GM21447 (cell line): ENCODE data around the gene SLC38A10.

Source experiments
- ATAC-seq: cut with Tn5 transposase; IDR thresholded peaks from one replicate; pipeline ENCODE4 v1.9.1; 2021; ENCODE audit not compliant: unreplicated experiment

SLC38A10 gene

DNA sequence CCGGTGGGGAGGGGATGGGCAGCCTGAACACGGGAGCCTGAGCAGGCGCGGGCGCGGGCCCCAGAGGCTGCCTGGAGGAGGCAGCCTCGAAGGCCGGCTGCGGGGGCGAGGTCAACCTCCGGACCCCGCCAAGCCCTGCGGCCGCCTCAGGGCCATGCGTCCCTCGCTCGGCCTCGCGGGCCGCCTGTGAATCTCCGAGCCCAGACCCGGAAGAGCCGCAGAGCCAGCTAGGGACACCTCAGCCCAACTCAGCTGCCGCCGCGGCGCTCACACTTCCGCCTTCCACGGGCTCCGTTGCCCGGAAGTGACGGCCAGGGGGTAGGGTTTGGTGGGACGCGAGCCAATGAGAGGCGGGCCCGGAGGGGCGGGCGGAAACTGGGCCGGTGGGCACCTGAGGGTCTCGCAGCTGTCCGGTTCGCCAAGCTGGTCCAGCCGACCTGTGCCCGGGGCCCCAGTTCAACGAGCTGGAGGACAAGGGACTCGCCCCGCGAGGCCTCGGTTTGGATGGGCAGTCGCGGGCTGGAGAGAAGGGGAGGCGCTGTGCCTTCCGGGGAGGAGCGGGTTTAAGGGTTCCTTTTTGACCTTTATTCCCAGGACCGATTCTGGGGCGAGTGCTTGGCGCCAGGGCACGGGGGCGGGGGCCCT is at the start of gene SLC38A10:
TSS of gene SLC38A10 (minus strand) at position 277 of the 645 bp plus-strand sequence. CDS start 386 bp downstream, outside the sequence.
- ATAC-seq, result peak; percentile 82

DNA sequence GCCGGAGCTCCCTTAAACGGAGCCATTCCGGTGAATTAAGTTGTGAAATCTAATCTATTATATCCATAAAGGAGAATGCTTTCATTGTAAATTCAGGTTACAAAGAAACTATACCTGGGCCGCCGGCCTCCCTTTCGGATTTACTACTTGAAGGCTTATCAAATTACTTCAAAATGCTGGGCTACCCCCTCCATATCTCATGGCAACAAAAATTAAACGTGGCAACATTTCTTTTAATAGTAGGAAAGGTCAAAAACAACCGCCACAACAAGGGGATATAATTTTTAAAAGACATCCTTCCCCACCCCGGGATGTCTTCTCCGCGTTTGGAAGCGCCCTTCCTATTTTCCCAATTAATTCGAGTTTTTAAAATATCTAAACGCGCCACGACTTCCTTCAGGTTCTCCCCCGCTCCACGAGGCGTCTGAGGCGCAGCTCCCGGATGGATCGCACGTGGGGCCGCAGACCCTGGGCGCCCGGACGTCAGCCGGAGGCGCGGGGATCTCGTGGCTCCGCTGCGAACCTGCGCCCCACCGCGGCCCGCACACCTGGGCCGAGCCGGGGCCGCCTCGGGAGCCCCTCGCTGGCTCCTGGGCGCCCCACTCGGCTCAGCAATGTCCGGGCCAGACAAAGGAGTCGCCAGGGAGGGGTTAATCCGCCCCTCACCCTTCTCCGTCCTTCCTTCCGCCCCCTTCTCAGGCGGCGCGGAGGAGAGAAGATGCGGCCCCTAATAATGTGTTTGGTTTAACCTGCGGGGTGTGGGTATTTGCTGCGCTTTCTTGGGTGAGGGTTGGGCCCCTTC is 47.4 kb upstream of the SLC38A10 start:
- no peak for ATAC-seq

DNA sequence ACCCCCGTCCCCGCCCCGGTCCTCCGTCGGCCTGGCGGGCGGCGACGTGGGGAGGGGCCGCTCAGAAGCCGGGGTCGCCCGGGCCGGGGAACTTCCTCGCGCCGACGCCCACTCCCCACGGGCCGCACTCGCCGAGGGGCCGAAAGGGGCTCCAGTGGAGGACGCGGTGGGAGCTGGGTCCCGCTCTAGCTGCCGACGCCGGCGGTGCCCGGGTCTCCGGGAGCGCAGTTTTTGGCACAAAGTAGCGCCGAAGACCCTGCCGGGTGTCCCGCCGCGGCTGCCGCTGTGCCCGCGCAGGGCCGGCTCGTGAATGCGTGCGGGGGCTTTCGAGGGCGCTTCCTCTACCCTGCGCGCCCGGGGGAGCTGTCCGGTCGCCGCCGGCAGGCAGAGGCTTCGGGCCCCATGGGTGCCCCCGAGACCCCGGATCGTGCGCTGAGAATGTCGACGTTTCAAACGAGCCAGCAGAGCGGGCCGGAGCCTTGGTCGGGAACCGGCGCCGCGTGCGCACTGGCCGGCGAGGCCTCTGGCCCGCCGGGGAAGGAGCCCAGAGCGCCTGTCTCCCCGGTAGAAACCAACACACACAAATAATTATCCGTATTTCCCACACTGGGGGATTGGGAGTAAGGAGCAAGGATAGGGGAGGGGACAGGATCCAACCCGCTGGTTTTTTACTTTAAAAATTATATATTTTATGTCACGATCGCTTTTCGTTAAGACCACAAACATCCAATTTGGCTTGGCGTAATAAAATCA is 46.6 kb upstream of the SLC38A10 start:
- ATAC-seq, result no peak

DNA sequence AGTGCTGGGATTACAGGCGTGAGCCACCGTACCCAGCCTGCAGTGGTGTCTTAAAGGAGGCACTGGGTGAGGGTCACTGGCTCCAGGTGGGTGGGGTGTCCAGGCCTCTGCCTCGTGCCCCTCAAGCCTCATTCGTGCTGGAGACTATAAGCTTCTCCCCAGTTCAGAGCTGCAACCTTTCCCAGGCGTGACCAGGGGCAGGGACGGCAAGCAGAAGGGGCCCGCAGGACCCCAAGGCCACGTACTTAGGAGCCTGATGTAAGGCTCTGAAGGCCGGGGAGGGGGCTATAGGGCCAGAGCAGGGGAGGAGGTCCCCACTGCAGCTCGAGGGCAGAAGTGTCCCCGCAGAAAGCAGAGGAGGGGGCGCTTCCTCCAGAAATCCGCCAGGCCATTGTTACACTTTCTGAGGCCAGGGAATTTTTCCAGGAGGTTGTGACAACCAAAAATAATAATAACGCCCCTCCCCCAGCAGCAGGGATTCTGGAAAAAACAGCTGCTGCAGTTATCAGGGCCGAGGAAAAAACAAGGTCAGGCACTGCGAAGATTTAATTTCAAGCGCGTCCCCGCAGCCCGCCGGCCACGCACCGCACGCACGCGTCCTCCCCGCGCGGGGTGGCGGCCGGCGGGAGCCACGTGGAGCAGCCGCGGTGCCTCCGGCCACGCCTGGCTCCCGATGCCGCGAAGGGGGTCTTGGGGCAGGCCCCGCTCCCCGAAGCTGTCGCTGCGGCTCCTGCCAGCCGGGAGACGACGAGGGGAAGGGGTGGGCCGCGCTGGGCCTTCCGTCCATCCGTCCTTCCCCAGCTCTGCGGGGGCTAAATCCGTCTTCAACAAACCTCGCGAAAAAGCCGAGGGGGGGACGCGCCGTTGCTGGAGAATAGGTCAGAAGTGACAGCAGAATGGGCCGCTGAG is 45.8 kb upstream of the SLC38A10 start:
- no peak for ATAC-seq

DNA sequence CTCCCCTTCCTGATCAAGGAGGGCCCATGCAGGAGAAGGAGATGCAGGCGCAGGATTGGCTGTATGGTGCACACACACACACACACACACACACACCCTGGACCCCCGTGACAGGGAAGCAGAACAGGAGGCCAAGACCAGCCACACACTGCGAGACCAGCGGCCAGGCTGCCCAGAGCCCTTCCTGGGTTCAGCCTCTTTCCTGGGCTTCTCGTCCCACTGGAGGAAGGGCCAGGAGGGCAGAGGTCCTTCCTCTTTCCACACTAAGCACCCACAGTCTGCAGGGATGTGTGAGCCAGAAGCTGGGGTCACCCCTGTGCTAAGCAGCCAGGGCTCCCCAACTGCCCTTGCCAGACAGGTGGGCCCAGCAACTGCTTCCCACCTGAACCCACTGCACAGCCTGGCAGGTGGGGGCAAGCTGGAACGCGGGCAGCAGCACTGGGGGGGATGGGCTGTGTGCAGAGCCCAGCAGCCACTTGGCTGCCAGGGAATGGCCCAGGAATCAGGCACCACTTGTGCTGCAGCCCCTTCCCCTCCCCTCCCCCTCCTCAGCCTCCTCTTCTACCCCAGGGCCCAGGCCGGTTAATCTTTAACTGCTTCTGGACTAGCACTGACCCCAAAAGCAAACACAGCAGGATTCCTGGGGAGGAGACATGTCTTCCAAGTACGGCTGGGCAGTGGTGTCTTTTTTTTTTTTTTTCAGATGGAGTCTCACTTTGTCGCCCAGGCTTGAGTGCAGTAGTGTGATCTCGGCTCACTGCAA is 44.6 kb upstream of the SLC38A10 start:
- no peak for ATAC-seq

DNA sequence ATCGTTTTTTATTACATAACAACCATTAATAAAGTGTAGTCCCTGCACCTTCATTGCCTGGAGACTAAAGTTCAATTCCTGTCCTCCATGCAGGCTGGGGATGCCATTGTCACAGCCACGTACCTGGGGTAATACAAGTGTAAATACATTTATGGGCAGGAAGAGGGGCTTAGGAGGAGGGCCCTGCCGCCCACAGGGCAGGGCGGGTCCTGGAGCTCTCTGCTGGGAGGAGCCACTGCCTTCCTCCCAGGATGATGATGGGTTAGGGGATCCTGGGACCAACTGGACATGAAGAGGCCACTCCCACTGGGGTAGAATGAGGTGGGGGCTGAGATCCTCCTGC is 44.1 kb upstream of the SLC38A10 start:
- ATAC-seq, result no peak

DNA sequence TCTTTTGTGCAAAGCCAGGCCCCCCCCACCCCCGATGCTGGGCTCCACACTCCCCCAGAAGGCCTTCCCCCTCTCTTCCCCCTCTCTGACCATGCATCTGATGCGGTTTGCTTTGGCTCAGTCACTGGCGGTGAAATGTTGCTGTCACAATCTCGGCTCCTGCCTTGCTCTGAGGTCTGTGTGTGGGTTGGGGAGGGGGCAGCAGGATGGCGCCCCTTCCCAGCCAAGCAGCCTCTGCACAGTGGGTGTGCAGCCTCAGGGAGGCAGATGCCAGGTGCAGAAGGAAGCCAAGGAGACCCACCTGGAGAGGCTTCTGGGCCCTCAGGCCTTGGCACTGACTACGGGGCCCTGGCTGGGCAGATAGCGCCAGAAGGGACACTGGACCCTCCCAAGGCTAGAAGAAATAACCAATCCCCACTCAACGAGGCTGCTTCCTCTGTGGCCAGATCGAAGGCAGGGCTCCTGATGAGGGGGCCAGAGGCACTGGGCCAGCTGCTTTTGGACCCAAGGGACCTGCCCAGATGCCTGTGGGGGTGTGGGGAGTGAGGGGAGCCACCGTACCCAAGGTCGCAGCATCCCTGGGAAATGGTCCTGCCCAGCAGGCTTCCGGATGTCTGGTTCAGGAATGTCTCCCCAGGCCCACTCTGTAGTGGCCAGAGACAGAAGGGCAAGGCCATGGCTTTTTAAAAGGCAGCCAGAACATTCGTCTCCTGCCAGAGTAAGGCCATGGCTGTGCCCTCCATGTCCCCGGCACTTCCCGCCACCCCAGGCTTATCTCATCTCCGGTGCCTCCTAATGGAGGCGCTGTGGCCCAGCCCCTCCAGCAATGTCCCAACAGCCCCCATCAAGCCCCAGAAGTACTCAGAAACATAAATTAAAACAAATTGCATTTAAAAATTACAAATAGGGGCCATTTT is 43.4 kb upstream of the SLC38A10 start:
- no peak for ATAC-seq

DNA sequence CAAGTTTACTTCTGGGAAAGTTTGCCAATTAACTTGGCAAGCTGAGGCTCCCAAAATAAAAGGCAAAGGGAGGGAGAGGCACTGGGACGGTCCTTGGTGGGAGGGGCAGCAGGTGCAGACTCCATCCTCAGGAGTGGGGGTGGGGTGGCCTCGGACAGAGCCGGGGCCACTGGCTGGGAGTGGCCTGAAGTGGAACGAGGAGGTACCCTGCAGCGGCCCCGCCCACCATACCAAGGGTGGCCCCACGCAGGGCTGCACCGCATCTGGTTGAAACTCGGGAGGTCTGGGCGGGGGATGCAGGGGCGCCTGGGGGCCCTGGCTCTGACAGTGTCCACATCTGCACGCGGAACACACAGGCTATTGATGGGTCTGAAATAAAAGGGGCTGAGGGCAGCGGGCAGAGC is 42.4 kb upstream of the SLC38A10 start:
- ATAC-seq, result no peak

DNA sequence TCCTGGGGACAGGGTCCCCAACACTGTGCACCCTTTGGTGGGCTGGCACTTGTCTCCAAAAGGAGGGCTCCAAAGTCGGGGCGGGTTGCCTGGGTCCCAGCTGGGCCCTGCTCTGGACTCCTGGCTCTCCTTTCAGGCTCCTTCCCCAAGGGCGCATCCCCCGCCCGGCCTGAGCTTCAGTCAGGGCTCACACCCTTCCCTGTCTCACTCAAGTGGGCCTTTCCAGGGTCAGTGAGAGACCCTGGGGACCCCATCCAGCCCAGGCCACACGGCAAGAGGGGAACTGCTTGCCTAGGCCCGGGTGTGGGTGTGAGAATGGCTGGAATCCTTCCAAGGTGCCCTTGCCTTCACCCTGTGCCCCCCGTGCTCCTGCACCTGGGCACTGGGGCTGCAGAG is 41.8 kb upstream of the SLC38A10 start:
- no peak for ATAC-seq

DNA sequence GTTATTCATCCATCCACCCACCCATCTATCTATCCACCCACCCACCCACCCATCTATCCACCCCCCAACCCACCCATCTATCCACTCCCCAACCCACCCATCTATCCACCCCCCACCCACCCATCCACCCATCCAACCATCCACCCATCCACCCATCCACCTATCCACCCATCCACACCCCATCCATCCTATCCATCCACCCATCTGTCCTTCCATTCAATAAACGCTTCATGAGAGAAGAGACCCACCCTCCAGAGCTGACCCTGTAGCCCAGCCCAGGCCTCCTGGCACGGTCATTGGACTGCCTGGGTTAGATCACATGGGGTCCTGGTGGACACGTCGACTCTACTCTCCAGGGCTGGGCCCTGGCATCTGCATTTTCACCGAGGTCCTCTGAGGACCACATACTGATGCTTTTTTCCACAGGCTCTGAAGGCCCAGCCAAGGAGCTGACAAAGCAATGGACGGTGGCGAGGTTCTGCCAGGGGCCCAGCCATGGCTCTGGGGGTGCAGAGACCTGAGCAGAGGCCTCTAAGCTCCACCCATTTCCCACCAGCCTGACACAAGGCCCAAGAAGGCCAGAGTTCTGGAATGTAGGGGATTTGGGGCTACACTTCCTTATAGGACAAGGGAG is 41.3 kb upstream of the SLC38A10 start:
- no peak for ATAC-seq

DNA sequence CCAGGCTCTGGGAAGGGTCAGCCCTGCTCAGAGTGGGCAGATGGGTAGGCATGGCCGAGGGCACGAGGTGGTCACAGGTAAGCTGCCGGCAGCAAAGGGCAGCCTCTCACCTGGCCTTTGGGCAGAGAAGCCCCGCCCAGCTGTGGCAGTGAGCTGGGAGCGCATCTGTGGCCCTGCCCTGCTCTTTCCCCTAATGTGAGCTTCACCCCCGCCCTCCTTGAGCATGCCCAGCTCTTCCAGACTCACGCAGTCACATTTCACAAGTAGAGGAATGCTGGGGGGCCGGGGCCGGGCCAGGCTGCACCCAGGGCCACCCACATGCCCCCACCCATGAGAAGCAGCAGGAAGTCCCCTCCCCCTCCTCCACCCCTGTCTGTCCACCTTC is 40.7 kb upstream of the SLC38A10 start:
- no peak for ATAC-seq

DNA sequence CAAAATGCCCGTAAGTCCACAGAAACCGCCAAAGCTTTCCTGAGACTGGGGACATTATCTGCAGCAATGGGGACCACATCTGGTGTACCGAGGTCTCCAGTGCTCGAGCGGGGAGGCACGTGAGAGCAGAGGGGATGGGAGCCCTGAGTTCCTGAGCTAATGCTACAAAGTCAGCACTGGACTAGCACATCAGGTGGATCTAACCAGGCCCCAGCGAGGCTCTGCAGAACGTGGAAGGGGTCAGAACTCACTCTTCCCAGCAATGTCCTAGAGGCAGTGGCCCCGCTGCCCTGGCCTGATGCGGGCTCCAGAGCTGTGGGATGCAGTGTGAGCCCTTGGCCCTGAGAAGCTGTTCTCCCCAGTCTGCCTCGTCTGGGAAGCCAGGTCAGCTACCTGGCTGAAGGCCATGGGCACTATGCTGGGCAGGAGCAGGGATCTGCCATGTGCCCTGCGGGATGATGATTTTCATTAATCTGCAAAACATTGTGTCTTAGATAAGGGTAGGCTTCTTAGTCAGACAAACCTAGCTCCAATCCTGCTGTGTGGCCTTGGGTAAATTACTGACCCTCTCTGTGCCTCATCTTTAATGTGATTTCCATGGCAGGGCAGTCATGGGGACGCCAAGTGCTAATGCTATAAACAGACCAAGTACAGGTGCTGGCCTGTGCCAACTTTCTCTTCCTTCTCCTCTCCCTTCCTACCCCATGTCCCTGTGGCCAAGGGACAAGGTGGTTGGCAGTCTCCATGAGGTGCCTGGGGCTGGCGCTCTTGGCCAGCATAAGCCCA is 40.1 kb upstream of the SLC38A10 start:
- ATAC-seq, result no peak

DNA sequence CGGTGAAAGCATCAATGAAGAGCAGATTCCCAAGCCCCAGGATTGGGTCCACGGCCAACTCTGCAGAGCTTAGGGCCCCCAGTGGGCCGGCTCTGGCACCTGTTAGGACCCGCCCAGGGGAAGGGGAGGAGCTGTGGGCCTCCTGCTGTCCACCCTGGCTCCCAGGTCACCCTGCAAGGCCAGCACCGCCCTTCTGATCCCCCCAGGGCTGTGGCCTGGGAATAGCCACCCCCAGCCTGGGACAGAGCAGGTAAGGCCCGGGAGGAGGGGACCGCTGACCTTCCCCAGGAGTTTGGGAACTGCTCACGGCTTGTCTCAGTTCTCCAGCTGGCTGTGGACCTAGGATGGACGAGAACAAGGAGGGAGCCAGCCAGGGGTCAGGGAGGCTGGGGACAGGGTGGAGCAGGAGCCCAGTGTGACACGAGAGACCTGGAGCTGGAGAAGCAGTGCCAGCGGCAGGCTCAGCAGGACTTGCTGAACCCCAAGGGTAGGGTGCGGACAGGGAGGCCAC is 39.3 kb upstream of the SLC38A10 start:
- no peak for ATAC-seq

DNA sequence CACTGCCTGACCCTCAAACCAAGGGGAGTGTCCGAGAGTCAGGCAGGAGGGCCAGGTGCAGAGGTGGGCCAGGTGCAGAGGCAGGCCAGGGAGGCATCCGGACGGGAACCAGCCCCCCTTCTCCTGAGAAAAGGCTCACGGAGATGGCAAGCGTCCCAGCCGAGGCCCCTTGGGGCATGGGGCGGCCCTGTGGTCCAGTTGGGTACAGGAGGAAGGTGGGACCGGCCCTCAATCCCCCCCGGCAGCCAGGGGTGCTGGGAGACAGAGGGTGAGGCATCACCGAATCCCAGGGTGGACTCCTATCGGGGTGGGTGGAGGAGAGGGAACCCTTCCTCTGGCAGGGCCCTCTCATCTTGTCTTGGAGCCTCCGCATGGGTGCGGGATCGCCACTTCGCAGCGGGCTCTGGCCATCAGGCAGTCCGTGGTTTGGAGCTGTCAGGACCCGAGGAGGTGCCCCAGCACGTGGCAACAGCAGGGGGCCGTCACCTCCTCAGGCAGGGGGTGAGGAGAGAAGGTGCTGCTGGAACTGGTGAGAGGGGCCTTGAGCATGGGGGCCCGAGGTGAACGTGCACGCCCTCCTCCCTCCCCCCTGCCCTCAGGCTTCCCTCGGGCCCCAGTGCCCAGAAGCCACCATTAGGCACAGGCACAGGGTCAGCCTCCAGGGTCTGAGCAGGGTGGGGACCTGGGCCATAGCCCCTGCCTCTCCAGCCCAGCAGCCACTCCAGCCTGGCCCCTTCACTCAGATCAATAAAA is 38.7 kb upstream of the SLC38A10 start:
- no peak for ATAC-seq

DNA sequence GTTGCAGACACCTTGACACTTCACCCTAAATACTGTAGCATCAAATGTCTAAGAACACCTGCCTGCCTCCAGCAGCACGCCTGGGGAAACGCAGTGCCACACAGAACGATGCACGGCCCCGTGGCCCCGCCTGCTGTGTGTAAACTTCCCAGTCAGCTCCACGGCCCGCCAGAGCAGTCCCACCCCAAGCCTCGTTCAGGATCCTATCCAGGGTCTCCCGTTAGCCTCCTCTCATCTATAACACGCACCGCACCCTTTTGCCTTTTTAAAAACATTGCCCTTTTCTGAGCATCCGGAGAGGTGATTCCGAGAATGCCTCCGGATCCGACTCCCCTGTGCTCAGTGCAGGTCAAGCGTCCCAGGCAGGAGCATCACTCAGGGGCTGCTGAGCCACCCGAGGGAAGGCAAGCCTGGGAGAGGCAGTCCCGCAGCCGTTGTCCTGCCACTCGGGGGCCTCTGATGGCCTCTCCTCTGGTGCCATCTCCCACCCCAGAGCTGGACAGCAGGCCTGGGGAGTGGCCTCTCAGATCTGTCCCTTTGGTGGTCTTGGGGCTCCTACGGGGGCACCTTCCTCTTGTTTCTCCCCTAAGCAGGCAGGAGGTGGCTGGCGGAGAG is 37.9 kb upstream of the SLC38A10 start:
- ATAC-seq, result no peak

DNA sequence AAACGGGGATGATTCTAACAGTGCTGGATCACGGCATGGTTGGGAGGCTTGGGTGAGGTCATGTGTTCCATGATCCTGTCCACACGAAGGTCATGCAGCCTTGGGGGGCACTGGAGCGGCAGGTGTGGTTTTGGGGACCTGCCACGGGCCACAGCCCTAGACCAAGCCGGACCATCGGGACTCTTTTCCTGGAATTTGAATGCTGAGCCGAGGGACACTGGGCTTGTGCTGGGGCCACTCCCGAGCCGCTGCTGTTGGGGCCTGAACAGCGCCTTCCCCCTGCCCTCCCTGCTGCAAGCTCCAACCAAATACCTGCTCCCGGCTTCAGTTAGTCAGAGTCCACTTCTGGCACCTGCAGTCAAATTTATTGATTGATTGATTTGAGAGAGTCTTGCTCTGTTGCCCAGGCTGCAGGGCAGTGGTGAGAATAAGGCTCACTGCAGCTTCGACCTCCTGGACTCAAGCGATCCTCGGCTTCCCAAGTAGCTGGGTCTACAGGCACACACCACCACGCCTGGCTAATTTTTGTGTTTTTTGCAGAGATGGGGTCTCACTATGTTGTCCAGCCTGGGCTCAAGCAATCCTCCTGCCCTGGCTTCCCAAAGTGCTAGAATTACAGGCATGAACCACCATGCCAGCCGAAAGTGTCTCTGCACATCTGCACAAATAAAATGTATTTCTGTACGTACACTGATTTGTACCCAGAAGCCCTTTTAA is 37.2 kb upstream of the SLC38A10 start:
- no peak for ATAC-seq
